ENCODE data around the gene FTO.

Gene FTO

GRCh38 chr16:53912155-53912554, 208.2 kb downstream of the FTO start:
- H3K4me3 ChIP-seq (replicated peaks; ENCODE audit: low read depth, low read length): no peak overlapping the region
- no peak for DNase-seq (ENCODE audit: extremely low read depth, low read depth)
- no peak for TF ChIP-seq CTCF (IDR thresholded peaks at IDR 0.05; ENCODE audit: low read depth, low read length, missing control alignments)

DNA sequence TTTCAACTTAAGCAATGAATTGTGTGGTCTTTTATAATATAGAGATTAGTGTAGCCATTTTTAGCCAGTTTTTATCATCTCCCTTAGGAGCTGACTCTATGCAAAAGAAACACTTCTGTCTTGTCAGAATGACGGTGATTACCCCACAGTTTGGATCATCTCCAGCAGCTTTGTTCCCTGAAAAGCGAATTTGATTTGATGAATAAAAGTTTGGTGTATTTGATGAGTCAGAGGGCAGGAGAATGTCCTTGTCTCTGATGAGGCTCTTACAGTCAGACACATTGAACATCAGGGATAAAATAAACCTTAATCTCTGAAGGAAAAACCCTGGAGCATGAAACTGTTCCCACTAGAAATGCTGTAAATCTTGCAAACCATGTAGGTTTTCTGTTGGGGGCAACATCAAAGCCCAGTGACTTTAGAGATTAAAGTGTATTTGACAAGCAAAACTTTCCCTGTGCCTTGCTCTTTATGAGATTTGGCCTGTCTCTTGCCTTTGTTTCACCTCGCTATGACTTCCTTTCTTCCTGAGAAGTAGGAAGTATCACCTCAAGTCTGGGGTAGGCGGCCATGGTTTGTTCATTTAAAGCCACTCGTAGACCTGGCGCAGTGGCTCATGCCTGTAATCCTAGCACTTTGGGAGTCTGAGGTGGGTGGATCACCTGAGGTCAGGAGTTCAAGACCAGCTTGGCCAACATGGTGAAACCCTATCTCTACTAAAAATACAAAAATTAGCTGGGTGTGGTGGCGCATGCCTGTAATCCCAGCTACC, 209.3 kb downstream of the FTO start:
- no peak overlapping the region for H3K4me3 ChIP-seq (replicated peaks; ENCODE audit: low read depth, low read length)
- no peak for TF ChIP-seq CTCF (IDR thresholded peaks at IDR 0.05; ENCODE audit: low read depth, low read length, missing control alignments)
- peak; percentile 16 for DNase-seq (ENCODE audit: extremely low read depth, low read depth)

- no peak for TF ChIP-seq CTCF (IDR thresholded peaks at IDR 0.05; ENCODE audit: low read depth, low read length, missing control alignments)
- DNase-seq (ENCODE audit: extremely low read depth, low read depth): no peak
- no peak overlapping the region for H3K4me3 ChIP-seq (replicated peaks; ENCODE audit: low read depth, low read length)
Measured at GRCh38 chr16:53913920-53914319, 210.0 kb downstream of the FTO start.

DNA sequence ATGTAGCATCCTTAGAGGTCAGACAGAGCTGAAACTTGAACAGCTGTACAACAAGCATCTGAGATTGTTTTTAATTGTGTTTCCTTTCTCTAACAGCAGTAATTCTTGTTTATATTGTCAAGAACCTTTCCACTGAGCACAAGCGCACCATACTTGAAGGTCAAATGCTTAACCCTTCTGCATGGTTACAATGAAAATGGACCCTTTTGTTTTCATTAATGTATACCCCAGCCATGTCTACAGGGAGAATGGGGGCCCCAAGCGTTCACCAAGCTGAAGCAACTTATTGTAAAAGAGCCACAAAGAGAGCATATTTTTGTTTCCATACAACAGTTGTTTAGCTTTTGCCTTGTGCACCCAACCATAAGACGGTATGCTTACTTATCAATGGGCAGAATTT, 210.8 kb downstream of the FTO start:
- no peak for TF ChIP-seq CTCF (IDR thresholded peaks at IDR 0.05; ENCODE audit: low read depth, low read length, missing control alignments)
- H3K4me3 ChIP-seq (replicated peaks; ENCODE audit: low read depth, low read length): no peak overlapping the region
- DNase-seq (ENCODE audit: extremely low read depth, low read depth): no peak

- H3K4me3 ChIP-seq (replicated peaks; ENCODE audit: low read depth, low read length): no peak overlapping the region
- no peak for DNase-seq (ENCODE audit: extremely low read depth, low read depth)
- no peak for TF ChIP-seq CTCF (IDR thresholded peaks at IDR 0.05; ENCODE audit: low read depth, low read length, missing control alignments)
Measured at GRCh38 chr16:53915452-53916160, 211.7 kb downstream of the FTO start.

DNA sequence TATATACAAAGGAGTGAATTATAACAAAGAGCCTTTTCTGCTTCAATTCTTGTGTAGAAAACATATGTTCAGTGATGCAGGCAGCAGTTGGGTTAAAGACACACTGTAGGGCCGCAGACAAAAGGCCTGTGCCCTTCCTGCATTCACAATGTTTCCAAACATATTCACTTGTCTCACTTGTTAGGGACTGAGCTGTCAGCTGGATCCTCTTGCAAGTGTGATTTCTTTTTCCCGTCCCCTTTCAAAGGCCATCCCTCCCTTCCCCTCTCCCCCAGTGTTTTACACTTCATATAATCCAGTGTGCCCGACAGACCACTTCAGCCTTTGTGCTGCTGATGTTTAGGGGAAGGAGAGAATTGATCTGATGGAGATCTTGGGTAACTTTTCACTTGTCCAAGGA, 217.0 kb downstream of the FTO start:
- H3K4me3 ChIP-seq (replicated peaks; ENCODE audit: low read depth, low read length): no peak overlapping the region
- TF ChIP-seq CTCF (IDR thresholded peaks at IDR 0.05; ENCODE audit: low read depth, low read length, missing control alignments): no peak
- DNase-seq (ENCODE audit: extremely low read depth, low read depth): no peak

Data from HFF-Myc (cell line).